Thyroid gland (tissue), 4 donors: Measurements from ENCODE around the gene TREML2.
A peak's percentile ranks its signal among the peaks of the same experiment; 100 is the strongest.

Source experiments
- POLR2A ChIP-seq, 2 donors: fragments of 450-650 bp; IDR thresholded peaks; one replicate each; pipeline ENCODE4 v1.6.1; 2017; ENCODE audit warnings: antibody characterized with exemption in 2 of 2, mild to moderate bottlenecking in 2 of 2, moderate library complexity in 1 of 2
- TF ChIP-seq, protein P1 (sequence below), 6 experiments: fragments of 200-600 bp in 3 of 6; fragments of 450-650 bp in 3 of 6; sonication (generic) in 3 of 6; IDR thresholded peaks; one replicate each; pipeline ENCODE4 v1.5.1; 2016 to 2019; ENCODE audit warnings: antibody characterized with exemption in 6 of 6, mild to moderate bottlenecking in 2 of 6, inconsistent platforms in 1 of 6, moderate library complexity in 1 of 6

DNA sequence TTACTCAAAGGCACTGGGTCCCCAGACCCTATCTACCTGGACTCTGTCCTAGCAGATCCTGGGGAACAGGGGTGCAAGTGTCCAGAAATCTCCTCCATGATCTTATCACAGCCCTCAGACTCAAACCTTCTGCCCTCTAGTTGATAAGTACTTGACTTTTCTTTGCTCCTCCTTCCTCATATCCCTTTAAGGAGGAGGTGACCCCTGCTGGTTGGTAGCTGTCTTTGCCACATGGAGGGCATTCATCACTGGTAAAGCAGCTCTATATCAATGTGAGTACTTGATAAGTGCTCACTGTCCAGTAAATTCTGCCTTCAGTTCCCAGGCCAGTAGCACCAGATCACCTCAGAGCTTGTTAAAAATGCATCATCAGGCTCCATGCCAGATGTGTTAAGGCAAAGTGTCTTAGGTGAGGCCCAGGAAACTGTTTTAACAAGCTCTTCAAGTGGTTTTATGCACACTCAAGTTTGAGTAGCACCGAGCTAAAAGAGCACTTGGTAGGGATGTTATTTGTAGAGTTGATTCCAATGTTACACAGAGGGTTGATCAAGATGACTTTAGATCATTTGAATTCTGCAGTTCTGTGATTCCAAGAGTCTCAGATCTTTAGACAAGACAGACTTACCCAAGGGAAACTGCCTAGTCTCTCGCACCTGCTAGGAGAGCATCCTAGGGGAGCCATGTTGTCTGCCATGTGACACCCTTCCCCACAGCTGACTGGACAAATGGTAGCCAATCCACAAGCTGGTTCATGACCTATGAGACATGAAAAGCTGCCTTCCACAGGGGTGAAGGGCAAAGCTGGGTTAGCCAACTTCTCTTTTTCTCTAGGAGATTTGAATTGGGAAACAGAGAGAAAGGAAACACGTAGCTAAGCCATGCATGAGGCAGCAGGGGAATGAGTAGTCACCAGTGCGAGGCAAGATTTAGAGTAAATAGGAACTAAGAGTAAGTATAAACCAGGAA lies 18.6 kb downstream of the TREML2 start:
- TF ChIP-seq, protein P1, sequence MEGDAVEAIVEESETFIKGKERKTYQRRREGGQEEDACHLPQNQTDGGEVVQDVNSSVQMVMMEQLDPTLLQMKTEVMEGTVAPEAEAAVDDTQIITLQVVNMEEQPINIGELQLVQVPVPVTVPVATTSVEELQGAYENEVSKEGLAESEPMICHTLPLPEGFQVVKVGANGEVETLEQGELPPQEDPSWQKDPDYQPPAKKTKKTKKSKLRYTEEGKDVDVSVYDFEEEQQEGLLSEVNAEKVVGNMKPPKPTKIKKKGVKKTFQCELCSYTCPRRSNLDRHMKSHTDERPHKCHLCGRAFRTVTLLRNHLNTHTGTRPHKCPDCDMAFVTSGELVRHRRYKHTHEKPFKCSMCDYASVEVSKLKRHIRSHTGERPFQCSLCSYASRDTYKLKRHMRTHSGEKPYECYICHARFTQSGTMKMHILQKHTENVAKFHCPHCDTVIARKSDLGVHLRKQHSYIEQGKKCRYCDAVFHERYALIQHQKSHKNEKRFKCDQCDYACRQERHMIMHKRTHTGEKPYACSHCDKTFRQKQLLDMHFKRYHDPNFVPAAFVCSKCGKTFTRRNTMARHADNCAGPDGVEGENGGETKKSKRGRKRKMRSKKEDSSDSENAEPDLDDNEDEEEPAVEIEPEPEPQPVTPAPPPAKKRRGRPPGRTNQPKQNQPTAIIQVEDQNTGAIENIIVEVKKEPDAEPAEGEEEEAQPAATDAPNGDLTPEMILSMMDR (IDR thresholded peaks at IDR 0.05): peak in 4 of 6 experiments; percentile 58 to 76 (median 66)
- TF ChIP-seq POLR2A (IDR thresholded peaks at IDR 0.05): no peak
